Activated T-cell treated with anti-CD3 and anti-CD28 coated beads for 4 hours (primary cell): ENCODE results near the gene MAPK8IP2.
"Not testable (repeated sequence)": the region's sequence is repeated elsewhere in the genome, so short reads cannot be mapped to it uniquely, and the experiment has no call there.

ENCODE experiments used
- DNase-seq: peaks from one replicate; pipeline ENCODE4 v3.0.0-alpha.2; 2020

MAPK8IP2 gene

DNA sequence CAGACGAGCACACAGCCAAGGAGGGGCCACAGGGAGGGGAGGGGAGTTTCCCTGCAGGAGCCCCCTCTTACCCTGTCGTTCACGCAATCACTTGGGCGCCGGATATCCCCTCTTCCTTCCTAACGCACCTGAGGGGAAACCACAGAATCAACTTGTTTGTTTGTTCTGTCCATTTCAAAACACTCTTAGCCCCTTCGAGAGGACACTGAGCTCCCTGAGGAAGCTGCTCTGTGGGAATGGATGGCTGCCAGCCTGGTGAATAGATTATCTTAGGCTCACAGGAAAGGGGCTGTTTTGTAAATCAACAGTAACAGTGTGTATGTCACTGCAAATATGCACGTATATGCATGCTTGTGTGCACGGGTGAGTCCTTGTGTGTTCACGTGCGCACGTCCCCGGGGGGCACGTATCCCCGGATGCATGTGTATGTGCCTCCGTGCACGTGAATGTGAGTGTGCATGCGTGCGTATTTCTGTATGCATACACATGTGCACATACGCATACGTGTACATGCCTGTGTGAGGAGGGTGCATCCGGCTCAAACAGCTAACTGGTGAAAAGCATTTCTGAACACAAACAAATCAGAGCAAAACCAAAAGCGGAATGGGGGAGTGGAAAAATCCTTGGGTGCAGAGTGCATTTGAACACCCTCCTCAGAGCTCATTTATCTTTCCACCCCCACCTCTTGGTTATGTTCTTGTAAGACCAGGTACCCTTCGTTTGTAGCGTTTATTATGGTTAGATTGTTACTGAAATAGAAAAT, 20.2 kb downstream of the MAPK8IP2 start:
- DNase-seq = no peak

DNA sequence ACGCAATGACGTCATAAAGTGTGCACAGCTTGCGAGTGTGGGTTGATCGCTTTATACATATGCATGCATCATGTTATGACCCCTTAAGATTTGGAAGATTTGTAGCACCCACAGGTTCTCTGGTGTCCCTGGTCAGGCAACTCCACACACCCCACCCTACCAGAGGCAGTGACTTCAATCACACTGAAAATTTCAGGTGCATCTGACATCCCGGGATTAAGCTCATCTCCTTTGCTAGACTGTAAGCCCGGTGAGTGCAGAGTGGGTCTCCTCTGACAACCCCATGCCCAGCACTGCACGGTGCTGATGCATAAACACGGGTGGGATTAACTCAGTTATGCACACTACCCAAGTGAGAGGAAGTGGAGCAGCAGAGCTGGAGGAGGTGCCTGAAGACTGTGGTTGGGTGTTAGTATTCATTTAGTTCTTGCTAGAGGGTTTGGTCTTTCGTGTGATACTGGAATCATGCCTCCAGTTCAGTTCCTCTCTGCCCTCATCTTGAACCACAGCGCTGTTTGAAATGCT, 20.8 kb downstream of the MAPK8IP2 start:
- DNase-seq = no peak

DNA sequence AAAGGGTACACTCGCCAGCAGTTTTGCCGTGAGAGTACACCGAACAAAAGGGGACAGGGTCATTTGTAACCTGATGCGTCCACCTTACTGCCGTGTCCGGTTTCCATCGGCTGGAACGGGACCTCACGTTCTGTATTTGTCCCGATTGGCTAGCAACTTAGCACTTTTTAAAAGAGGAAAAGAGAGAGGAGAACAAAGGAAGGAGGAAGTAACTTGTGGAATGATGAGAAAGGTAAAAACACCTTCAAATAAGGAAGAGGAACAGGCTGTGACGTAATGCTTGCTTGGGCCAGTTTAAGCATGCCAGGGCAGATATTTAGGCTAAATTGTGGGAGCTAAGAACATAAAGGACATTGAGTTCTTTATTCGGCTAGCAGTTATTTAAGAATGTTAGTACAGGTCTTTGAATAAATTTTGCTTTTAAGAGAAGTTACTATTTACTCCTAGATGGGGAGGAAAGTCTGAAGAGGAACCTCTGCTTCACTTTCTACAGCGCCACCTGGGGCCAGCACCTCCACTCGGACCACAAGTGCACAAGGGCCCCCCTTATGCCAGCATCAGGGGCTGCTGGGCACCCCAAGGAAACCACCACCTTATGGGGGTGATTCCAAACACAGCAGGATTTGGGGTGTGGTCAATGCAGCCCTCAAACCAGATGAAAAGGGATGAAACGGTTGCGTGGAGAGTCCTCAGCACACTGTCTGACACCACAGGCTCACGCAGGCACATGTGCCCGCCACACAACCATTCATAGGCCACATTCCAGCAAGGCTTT, 21.5 kb downstream of the MAPK8IP2 start:
- DNase-seq = no peak

DNA sequence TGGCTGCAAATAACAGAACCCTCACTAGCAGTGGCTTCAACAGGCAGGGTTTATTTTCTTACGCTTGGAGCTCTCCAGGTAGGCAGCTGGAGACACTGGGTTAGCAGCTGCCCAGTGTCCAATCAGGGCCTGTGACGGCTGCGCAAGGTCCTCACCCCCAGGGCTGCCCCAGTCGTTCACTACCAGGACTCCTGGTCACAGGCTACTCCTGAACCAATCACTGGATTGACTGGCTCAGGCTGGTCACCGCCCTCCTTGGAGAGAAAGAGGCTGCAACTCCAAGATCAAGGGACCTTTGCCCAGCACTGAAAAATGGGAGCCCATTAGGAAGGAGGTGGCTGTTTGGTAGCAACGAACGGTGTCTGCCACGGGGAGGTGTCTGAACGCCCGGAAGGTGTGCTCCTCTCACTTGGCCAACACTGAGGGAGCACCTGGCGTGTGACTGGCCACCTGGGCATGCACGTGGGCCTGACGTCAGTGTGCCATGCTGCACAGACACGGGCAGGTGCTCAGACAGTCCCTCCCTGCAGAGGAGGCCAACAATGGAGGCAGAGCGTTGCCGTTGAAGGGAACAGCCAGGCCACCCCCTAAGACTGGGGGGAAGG, 22.2 kb downstream of the MAPK8IP2 start:
- no peak for DNase-seq

DNA sequence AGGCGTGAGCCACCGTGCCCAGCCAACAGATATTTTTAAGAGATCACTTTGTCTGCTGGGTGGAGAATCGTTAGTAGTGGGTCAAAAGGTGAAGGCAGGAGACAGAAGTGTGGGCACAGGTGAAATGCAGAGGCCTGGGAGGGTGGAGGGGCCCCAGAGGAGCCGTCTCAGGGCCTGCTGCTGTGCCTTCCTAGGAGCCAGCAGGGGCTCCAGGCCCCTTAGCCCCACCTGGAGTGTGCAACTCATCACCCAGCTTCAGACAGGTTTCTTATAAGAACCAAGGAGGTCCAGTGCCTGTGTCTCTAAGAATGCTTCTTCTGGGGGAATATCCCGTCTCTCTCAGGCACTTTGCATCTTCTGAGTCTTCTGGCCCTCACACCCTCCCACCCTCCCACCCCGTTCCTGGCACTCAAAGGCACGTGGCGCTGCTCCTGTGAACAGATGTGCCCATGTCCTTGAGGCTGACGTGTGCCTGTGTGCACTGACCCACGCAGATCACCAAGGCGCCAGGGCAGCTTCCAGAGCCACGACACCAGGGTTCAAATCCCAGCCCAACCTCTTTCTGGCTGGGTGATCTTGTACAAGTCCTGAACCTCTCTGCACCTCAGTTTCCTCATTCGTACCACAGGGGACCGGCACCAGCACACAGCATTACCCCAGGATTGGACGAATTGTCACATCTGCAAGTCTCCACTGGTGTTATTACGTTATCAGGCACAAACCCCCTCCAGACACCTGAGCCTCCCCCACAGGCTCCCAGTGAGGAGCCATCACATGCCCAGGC, 23.9 kb downstream of the MAPK8IP2 start:
- no peak for DNase-seq

DNA sequence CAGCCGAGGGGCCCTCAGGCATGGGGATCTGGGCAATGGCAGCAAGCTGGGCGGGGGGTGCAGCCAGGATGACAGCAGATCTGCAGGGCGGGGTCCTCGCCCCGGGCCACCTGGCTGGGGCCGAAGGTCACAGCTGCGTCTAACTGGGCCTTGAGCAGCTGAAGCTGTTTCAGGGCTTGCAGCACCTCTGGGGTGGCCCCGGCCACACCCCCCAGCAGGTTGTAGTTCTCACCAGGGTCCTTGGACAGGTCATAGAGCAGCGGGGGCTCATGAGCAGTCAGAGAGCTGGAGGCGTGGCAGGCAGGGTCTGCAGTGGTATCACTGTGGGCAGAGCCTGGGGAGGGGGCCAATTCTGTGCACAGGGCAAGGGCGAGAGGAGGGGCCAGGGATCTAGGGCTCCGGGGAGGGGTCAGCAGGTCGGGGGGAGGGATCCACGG, 24.6 kb downstream of the MAPK8IP2 start:
- no peak for DNase-seq

DNA sequence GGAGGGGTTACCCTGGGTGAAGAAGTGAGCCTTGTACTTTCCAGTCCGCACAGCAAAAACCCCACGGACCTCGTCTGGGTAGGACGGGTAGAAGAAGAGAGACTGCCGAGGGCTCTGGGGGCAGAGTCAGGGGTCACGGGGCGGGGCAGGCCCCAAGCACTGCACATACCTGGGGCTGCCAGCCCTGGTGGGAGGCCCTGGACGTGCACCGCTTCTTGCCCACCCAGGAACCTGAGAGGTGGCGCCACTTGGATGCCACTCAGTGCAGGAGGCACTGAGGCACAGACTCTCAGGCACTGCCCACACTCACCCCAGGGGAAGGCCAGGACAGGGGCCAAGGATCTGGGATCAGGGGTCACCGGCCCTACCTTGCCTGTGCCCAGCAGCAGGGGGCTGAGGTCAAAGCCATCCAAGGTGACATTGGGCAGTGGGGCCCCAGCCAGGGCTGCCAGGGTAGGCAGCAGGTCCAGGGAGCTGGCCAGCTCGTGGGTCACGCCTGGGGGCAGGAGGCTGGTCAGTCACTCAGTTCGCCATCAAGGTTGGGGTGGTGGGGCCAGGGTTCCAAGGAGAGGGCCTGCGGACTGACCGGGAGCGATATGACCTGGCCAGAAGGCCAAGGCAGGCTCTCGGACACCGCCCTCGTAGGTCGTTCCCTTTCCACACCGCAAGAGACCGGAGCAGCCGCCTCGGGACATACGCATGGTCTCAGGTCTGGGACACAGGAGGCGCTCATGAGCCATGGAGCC, 25.1 kb downstream of the MAPK8IP2 start:
- no peak for DNase-seq

DNA sequence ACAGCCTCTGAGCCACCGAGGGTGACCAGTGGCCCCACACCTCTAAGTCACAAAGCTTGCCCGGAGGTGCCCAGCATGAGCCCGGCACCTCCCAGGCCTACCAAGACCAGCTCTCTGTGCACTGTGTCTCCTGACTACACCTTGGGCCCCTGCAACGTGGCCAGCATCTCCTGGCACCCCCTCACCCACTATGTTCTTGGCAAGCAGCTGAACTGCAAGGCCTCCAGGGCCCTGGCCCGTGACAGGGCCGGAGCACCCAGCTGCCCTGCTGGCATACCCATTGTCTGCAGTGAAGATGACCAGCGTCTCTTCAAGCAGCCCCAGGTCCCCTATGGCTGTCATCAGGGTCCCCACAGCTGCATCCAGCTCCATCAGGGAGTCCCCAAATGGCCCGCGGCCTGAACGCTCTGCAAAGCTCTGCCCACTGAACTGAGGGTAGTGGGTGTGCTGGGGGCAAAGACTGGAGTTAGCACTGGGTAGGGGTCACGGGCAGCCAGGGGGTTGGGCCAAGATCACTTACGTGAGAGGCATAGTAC, 25.8 kb downstream of the MAPK8IP2 start:
- DNase-seq = no peak

DNA sequence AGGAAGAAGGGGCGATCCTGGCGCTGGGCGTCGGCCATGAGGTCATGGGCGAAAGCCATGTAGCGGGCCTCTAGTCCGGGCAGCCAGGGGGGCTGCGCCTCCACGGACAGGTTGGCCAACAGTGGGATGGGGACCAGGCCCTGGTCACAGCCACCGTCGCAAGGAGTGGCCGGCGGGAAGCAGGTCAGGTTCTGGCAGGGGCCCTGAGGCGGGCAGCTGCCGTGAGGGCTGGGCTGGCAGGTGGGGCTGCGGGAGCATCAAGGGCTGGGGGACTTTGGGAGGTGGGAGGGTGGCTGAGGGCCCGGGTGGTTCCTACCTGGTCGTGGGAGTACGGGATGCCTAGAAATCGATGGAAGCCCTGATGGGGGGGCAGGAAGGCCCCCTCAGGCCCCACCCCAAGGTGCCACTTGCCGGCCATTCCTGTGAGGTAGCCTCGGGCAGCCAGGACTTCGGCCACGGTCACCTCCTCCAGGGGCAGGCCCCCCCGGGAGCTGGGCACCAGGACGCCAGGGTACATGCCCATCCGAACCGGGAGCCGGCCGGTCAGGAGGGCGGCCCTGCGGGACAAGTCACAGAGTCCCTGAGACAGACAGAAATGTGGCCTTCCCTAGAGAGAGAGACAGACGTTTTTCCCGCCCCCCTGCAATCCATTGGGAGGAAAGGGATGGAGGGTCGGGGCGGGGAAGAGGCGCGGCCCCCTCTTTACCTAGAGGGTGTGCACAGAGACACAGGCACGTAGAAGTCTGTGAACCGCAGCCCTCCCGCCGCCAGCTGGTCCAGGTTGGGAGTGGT, 26.5 kb downstream of the MAPK8IP2 start:
- no peak for DNase-seq

DNA sequence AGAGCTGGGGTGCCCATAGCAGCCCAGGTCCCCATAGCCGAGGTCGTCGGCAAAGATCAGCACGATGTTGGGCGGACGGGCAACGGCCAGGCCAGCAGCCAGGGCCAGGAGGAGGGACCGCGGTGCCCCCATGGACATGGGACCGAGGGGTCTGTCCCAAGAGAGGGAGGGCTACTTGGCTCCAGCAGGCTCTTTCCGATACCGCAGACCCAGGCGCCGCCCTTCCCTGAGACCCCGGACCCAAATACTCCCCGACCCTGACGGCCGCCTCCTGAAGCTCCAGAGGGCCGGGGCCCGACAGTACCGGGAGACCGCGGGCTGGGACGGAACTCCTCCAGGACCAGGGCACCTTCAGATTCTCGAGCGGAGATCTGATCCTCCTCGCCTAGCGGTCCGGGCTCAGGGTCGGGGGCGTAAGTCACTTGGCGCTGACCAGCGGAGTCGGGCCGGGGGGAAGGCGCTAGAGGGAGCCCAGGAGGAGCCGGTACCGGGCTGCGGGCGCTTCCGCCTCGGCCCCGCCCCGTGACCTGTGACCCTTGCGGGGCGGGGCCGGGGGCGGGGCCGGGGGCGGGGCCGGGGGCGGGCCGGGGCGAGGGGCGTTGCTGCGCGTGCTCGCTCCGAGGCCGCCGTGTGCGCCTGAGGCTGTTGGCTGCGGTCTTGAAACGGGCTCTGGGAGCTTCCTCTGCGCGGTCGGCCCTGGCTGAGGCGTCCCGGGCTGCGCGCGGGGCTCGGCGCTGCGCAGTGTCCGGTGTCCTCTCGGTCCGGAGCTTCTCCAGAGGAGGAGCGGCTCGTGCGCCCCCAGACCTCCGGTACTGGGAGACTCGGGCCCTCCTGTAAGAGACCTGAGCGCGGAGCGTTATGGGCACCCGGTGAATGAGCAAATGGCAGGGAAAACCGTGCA, 27.3 kb downstream of the MAPK8IP2 start, which contains the start of gene ARSA:
ARSA (minus strand) TSS at position 511 of the 901 bp plus-strand sequence; CDS start at position 138, 373 bp downstream.
- peak; percentile 54 for DNase-seq

DNA sequence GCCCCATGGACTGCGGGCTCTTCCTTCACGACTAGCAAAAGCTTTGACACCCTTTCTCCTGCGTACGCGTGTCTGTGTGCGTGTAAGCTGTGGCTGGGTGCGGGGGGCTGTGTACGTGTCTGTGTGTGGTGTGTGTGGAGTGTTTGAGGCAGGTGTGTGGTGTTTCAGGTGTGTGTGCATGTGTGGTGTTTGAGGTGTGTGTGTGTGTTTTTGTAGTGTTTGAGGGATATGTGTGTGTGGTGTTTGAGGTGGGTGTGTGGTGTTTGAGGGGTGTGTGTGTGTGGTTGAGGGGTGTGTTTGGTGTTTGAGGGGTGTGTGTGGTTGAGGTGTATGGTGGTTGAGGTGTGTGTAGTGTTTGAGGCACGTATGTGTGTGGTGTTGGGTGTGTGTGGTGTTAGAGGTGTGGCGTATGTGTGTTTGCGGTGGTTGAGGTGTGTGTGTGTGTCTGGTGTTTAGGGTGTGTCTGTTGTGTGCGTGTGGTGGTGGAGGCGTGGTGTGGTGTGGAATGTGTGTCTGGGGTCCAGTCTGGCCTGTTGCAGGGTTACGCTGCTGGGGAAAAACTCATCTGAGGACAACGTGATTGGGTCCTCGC, 28.0 kb downstream of the MAPK8IP2 start:
- no peak for DNase-seq

DNA sequence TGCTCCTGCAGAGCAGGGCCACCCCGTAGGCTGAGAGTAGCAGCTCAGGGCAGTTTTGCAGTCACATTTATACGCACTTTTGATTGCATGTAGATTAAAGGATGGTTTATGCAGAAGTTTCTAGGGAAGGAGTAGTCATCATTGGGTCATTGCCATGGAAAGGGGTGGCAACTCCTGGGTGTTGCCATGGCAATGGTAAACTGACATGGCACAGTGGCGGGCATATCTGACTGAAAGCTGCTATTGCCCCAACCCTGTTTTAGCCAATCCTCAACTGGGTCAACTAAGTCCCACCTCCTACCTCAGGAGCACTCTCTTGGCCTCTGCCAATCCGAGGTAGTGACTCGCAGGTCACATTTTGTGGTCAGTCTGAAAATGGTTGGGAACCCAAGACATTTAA, 29.8 kb downstream of the MAPK8IP2 start:
- DNase-seq = no peak

DNA sequence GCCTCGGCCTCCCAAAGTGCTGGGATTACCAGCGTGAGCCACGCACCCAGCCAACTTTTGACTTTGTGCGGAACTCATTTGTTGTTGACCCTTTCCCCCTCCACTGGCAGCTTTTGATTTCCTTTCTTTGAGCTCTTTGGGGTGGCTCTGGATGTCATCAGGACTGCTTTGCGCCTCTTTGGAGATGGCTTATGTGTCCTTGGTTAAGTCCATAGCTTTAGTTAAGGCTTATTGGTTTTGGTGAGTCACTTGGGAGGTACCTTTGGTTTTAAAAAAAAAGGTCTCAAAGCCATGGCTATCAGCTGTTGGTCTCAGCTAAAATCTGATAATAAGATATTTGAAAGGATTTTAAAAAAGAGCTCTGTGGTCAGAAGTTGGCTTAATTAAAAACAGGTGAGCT, 32.5 kb downstream of the MAPK8IP2 start:
- no peak for DNase-seq

DNA sequence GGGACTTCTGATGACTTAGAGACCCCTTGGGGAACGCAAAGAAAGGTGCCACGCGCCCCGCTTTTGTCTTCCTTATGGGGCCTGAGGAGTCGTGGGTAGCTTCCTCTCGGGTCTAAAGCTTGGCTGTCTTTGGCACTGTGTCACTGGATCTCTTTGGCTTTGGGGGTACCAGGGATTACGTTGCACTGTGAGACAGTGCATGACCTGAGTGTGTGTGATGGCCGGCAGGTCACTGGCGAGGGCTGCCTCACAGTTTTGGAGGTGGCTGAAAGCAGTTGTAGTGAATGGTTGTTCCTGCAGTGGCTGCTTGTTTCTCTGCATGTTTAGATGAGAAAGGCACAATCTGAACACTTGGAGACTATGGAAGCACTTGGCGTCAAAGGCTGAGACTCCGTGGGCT, 33.2 kb downstream of the MAPK8IP2 start:
- DNase-seq = no peak

DNA sequence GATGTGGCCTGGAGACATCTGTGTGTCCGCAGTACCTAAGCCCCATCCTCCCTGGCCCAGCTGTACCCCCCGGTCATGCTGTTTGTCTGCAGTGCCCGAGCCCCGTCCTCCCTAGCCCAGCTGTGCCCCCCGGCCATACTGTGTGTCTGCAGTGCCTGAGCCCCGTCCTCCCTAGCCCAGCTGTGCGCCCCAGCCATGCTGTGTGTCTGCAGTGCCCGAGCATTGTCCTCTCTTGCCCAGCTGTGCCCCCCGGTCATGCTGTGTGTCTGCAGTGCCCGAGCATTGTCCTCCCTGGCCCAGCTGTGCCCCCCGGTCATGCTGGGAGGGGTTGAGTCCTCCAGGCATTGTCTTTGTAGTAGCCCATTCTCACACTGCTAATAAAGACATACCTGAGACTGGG, 35.0 kb downstream of the MAPK8IP2 start:
- DNase-seq = no peak

DNA sequence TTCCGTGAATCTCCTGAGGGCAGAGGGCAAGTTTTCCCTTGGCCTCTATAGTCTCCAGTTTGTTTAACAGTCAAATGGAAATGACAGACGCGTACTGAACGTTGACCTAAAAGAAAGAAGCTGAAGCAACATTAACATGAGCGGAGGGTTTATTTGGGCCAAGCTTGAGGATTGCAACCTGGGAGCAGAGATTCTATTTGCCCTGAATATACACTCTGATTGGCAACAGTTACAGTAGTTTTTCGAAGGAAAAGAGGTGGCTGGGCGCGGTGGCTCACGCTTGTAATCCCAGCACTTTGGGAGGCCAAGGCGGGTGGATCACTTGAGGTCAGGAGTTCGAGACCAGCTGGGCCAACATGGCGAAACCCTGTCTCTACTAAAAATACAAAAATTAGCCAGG, 39.7 kb downstream of the MAPK8IP2 start:
- not testable (repeated sequence) for DNase-seq

DNA sequence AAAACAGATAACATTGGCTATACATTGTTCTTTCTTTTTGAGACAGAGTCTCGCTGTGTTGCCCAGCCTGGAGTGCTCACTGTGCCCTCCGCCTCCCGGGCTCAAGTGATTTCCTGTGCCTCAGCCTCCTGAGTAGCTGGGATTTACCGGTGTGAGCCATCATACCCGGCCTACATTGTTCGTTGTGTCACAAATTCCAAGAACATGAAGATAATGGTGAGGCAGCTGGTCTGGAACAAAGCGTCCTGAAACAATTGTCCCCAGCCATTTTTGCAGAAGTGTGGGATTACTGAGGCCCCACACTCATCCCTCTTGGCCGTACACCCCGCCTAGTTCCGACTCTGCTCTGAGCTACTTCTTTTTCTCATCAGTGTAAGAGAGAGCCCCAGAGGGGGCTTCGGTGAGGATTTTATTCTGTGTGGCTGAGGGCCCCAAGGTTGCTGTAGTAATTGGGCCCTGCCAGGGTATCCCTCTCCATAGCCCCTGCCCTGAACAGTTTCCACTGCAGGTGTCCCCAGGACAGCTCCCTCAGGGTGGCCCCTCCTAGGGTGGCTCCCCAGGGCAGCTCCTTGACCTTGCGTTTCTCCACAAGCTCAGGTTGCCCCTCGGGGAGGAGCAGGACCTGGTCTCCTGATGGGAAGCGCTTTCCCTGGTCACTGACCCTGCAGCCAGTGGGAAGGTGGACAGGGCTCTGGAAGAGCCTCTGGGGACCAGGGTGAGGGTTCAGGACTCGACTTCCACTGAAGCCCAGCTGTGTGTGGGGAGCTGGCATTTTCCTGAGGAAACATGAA, 40.5 kb downstream of the MAPK8IP2 start:
- DNase-seq = no peak
